HFF-Myc (cell line): Measurements from ENCODE around the gene NUDT8.
"Not testable (repeated sequence)": the region's sequence is repeated elsewhere in the genome, so short reads cannot be mapped to it uniquely, and the experiment has no call there.

Experiments used
- DNase-seq: peaks from one replicate; pipeline ENCODE4 v3.0.0-alpha.2; 2011; ENCODE audit warnings: low read depth; ENCODE audit errors: extremely low read depth
- H3K4me3 ChIP-seq: replicated peaks from 2 replicates; pipeline ENCODE4 v1.5.1; 2011; ENCODE audit warnings: low read depth, mild to moderate bottlenecking, control low read depth, low read length
- TF ChIP-seq, protein P1 (sequence below): IDR thresholded peaks from 2 replicates; pipeline ENCODE4 v1.5.1; 2012; ENCODE audit warnings: mild to moderate bottlenecking, low read depth, low read length, control low read depth; ENCODE audit errors: missing control alignments

Gene NUDT8

DNA sequence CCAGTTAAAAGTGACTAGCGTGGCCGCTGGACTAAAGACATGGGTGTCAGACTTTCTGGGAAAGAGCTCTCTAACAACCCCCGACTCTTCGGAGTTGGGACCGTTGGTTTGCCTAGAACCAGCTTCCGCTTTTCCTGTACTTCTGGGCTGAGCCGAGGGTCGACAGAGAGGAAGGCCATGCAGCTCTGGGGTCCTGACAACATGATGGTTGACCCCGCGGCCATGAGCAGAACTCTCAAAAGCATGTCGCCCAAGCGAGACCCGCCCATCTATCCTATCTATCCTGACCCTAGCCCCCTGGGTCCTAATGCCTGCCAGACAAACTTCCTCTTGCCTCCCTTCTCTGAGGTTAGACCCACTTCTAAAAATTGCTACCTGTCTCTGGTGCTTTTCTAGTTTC, 9.1 kb downstream of the NUDT8 start:
- not testable (repeated sequence) for DNase-seq, H3K4me3 ChIP-seq

DNA sequence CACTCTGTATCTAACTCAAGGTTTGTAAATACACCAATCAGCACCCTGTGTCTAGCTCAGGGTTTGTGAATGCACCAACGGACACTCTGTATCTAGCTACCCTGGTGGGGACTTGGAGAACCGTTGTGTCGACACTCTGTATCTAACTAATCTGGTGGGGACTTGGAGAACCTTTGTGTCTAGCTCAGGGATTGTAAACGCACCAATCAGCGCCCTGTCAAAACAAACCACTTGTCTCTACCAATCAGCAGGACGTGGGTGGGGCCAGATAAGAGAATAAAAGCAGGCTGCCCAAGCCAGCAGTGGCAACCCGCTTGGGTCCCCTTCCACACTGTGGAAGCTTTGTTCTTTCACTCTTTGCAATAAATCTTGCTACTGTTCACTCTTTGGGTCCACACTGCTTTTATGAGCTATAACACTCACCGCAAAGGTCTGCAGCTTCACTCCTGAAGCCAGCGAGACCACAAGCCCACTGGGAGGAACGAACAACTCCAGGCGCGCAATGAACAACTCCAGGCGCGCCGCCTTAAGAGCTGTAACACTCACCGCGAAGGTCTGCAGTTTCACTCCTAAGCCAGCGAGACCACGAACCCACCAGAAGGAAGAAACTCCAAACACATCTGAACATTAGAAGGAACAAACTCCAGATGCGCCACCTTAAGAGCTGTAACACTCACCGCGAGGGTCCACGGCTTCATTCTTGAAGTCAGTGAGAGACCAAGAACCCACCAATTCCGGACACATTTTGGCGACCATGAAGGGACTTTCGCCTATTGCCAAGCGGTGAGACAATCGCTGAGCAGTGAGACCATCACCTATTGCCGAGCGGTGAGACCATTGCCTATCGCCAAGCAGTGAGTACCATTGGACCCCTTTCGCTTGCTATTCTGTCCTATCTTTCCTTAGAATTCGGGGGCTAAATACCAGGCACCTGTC, 9.8 kb downstream of the NUDT8 start:
- DNase-seq, H3K4me3 ChIP-seq: not testable (repeated sequence)

DNA sequence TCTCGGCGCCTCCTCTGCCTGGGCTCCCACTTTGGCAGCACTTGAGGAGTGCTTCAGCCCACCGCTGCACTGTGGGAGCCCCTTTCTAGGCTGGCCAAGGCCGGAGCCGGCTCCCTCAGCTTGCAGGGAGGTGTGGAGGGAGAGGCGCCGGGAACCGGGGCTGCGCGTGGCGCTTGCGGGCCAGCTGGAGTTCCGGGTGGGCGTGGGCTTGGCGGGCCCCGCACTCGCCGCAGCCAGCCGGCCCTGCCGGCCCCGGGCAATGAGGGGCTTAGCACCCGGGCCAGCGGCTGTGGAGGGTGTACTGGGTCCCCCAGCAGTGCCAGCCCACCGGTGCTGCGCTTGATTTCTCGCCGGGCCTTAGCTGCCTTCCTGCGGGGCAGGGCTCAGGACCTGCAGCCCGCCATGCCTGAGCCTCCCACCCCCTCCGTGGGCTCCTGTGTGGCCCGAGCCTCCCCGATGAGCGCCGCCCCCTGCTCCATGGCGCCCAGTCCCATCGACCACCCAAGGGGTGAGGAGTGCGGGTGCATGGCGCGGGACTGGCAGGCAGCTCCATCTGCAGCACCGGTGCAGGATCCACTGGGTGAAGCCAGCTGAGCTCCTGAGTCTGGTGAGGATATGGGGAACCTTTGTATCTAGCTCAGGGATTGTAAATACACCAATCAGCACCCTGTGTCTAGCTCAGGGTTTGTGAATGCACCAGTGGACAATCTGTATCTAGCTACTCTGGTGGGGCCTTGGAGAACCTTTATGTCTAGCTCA, 10.7 kb downstream of the NUDT8 start:
- not testable (repeated sequence) for DNase-seq, H3K4me3 ChIP-seq

DNA sequence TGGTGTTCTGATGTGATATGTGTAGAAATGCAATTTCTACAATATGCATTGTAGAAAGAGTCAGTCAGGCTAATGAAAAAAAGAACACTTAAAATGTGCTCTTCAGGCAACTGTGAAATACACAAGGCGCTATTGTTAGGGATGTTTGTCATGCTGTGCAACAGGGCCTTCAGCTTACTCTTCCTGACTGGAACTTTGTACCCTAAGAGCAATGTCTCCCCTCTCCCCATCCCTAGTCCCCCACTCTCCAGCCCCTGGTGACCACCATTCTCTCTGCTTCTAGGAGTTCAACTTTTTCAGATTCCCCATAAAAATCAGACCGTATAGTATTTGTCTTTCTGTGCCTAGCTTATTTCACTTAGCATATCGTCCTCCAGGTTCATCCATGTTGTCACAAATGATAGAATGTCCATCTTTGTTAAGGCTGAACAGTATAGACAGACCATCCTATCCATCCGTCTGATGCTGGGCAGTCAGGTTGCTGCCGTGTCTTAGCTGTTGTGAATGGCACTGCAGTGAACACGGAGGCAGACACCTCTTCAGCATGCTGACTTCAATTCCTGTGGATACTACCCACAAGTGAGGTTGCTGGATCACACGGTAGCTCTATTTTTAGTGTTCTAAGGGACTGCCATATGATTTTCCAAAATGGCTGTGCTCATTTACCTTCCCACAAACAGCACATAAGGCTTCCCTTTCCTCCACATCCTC, 12.3 kb downstream of the NUDT8 start:
- no peak for DNase-seq
- no peak overlapping the region for H3K4me3 ChIP-seq
- TF ChIP-seq, protein P1, sequence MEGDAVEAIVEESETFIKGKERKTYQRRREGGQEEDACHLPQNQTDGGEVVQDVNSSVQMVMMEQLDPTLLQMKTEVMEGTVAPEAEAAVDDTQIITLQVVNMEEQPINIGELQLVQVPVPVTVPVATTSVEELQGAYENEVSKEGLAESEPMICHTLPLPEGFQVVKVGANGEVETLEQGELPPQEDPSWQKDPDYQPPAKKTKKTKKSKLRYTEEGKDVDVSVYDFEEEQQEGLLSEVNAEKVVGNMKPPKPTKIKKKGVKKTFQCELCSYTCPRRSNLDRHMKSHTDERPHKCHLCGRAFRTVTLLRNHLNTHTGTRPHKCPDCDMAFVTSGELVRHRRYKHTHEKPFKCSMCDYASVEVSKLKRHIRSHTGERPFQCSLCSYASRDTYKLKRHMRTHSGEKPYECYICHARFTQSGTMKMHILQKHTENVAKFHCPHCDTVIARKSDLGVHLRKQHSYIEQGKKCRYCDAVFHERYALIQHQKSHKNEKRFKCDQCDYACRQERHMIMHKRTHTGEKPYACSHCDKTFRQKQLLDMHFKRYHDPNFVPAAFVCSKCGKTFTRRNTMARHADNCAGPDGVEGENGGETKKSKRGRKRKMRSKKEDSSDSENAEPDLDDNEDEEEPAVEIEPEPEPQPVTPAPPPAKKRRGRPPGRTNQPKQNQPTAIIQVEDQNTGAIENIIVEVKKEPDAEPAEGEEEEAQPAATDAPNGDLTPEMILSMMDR: no peak

DNA sequence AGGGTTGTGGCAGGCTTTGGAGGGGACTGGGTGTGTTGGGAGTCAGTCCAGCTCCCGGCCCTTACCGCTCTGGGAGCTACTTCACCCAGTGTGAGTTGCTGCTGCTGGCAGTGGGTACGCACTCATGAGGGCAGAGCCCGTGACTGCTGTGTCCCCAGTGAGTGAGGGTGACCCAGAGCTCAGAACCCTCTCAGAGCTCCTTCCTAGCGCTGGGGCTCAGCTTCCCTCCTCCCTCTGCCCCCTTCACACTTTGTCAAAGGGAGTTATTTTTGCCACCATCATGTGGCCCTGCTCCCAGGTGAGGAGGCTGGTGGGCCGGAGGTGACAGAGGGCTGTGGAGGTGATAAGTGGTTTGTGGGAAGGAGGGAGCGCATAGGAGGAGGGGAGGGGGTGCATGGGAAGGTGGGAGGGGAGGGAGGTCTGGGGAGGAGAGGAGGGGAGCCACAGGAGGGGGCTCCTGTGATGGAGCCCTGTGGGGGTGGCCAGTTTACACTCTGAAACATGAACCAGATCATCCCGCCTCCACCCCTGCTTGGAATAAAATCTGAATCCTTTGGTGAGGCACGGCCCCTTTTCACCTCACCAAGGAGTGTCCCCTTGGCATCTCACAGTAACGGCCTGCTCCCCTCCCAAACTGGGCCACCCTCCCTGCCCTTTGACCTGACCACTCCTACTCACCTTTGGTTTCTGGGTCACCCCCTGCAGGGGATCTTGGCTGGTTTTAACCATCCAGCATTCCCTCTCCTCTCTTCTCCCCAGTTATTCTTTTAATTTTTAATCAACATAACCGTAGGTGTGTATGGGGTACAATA, 13.1 kb downstream of the NUDT8 start:
- TF ChIP-seq, protein P1: no peak
- DNase-seq: no peak
- no peak overlapping the region for H3K4me3 ChIP-seq

DNA sequence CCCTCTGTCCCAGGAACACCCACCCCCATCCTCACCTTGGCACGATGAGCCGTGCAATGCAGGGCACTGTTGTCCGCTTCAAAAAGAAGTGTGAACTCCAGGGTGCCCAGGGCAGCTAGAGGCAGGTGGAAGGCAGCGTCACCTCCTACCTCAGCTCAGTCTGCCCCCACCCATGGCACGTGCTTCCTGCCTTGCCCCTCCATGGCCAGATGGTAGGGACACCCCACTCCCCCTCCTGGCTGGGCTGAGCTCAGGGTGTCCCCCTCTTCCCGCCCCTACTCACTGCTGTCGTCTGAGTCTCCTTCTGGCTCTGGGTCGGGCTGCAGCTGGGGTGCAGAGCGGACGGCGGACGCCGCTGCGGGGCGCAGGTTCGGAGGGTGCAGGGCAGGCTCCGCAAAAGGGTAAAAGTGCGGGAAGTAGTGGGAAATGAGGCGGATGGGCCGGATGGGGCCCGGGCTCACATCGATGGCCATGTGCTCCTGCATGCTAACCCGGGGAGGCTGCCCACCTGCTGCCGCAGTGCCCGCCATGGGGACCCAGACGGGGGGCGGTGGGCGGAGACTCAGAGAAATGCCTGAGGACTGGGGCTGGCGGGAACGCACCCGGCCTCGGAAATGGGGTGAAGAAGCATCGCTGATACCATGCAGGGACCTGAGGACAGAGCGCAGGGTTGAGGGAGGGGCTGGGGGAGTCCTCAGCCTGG, 13.9 kb downstream of the NUDT8 start:
- no peak for DNase-seq
- no peak overlapping the region for H3K4me3 ChIP-seq
- TF ChIP-seq, protein P1: no peak

DNA sequence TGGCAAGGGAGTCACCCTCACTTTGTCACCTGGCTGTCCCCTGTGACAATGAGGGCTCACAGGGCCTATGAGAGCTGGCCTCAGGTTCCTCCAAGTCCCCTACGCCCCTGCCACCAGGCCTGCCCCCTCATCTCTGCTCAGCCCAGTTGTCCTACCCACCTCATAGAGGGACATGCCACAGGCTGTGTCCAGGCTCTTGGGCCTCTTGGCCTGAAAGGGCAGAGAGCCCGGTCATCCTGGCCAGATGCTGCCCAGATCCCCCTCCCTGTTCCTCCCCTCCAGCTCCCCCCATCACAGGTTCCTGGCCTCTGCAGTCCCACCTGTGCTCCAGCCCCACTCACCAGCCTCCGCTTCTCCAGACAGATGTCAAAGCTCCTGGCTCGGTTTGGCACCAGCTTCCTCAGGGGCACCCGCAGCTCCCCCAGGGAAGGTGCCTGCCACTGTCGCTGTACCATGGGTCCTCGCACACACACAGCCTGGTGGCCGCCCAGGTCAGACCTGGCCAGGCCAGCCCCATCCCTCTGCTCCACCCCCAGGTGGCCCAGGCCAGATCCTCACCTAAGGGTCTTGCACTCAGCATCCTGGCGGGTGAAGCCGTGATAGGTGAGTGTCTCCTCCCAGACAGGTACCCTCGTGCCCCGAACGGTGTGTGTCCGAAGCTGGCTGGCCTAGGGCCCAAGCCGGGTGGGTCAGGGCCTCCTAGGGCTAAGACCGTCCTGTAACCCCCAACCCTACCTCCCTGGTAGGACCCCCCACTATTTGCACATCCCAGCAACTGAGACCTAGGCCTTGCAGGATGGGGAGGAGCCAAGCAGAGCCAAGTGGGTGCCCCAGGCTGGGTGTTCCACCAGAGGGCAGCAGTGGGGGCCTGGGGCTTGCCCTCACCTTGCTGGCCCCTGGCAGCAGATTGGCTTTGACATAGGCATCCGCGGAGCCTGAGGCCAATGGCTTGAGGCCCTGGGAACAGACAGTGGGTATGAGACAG, 14.7 kb downstream of the NUDT8 start:
- TF ChIP-seq, protein P1: peak; percentile 60
- no peak overlapping the region for H3K4me3 ChIP-seq

More for the DNA sequence above, 14.7 kb downstream of the NUDT8 start:
- DNase-seq: no peak
